ENCODE data around the gene FADD.

DNA sequence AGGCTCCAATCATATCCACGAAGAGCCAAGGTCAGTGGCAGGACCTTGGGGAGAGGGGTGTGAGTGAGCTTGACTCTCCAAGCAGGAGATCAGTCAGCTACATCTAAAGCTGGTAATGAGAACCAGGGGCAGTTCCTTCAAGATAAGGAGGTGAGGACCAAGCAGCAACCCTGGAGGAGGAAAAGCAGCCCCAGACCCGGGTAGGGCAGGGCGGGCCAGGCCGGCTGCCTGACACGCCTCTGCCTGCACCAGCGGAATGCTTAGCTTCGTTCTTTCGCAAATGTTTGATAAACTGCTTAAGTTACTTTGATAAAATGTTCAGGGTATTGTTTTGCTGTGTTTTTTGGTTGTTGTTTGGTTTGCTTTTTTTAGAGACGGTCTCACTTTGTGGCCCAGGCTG is 18.7 kb upstream of the FADD start:
- TF ChIP-seq, protein P1, sequence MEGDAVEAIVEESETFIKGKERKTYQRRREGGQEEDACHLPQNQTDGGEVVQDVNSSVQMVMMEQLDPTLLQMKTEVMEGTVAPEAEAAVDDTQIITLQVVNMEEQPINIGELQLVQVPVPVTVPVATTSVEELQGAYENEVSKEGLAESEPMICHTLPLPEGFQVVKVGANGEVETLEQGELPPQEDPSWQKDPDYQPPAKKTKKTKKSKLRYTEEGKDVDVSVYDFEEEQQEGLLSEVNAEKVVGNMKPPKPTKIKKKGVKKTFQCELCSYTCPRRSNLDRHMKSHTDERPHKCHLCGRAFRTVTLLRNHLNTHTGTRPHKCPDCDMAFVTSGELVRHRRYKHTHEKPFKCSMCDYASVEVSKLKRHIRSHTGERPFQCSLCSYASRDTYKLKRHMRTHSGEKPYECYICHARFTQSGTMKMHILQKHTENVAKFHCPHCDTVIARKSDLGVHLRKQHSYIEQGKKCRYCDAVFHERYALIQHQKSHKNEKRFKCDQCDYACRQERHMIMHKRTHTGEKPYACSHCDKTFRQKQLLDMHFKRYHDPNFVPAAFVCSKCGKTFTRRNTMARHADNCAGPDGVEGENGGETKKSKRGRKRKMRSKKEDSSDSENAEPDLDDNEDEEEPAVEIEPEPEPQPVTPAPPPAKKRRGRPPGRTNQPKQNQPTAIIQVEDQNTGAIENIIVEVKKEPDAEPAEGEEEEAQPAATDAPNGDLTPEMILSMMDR (IDR thresholded peaks at IDR 0.05), result no peak
- TF ChIP-seq POLR2A (IDR thresholded peaks at IDR 0.05), result no peak

Measured in lower leg skin (tissue), 3 donors.